MCF 10A (cell line): ENCODE measurements around the gene ARHGAP20. TPM values are rescaled to one million over a fixed set of nuclear protein-coding genes. Genes with fewer than 3 reads are reported as not detected.
"Not testable (repeated sequence)": the region's sequence is repeated elsewhere in the genome, so short reads cannot be mapped to it uniquely, and the experiment has no call there.

Experiments used
- BruUV-seq: library from RNA; stranded (reverse); fragments of 400-500 nt; replicated peaks from 2 replicates; lab custom pipeline; 2021; lab: Mats Ljungman, UMichigan
- CTCF ChIA-PET: fragments of 300-600 bp; sonication (Branson Sonifier 250); formaldehyde crosslinking; extraction: SDS; loops from one replicate; lab custom pipeline; 2021; ENCODE audit warnings: antibody characterized with exemption, inconsistent platforms; lab: Yijun Ruan, JAX
- POLR2A ChIA-PET: fragments of 300-600, 350-650 bp; sonication (Branson Sonifier 250); formaldehyde crosslinking; extraction: SDS; loops from one replicate; lab custom pipeline; 2020; ENCODE audit warnings: antibody characterized with exemption, inconsistent platforms; lab: Yijun Ruan, JAX
- DNase-seq: peaks from one replicate; pipeline ENCODE4 v3.0.0-alpha.2; 2018; ENCODE audit not compliant: unreplicated experiment
- H3K27ac Mint-ChIP-seq: one replicate; pipeline ENCODE4 v1.8.0; 2022; ENCODE audit warnings: mild to moderate bottlenecking, low read depth, mixed read lengths; ENCODE audit not compliant: unreplicated experiment
- H3K27me3 Mint-ChIP-seq: one replicate; pipeline ENCODE4 v1.8.0; 2022; ENCODE audit warnings: mixed read lengths; ENCODE audit not compliant: insufficient read depth, unreplicated experiment
- H3K36me3 Mint-ChIP-seq: one replicate; pipeline ENCODE4 v1.8.0; 2022; ENCODE audit warnings: mild to moderate bottlenecking, moderate library complexity, mixed read lengths; ENCODE audit not compliant: insufficient read depth, unreplicated experiment
- H3K4me1 Mint-ChIP-seq: one replicate; pipeline ENCODE4 v1.8.0; 2022; ENCODE audit warnings: mixed read lengths; ENCODE audit not compliant: insufficient read depth, unreplicated experiment
- H3K4me3 Mint-ChIP-seq: one replicate; pipeline ENCODE4 v1.8.0; 2022; ENCODE audit warnings: mild to moderate bottlenecking, moderate library complexity, mixed read lengths; ENCODE audit not compliant: unreplicated experiment
- H3K9me3 Mint-ChIP-seq: one replicate; pipeline ENCODE4 v1.8.0; 2022; ENCODE audit warnings: mixed read lengths; ENCODE audit not compliant: unreplicated experiment
- intact Hi-C: fragments of 100-400 bp; cut with micrococcal nuclease; formaldehyde crosslinking; loops from 2 replicates; pipeline ENCODE4 v1.14.1; 2022
- total RNA-seq: library from RNA; stranded (reverse); gene quantifications from 2 replicates; pipeline ENCODE4 v1.2.3, GENCODE V29; 2022
- TF ChIP-seq, protein P1 (sequence below): fragments of 200-600 bp; IDR thresholded peaks from one replicate; pipeline ENCODE4 v1.8.0; 2022; ENCODE audit warnings: antibody characterized with exemption, mild to moderate bottlenecking; ENCODE audit not compliant: unreplicated experiment

ARHGAP20 gene
- total RNA-seq, 1 experiment from 2014 or later = not detected

DNA sequence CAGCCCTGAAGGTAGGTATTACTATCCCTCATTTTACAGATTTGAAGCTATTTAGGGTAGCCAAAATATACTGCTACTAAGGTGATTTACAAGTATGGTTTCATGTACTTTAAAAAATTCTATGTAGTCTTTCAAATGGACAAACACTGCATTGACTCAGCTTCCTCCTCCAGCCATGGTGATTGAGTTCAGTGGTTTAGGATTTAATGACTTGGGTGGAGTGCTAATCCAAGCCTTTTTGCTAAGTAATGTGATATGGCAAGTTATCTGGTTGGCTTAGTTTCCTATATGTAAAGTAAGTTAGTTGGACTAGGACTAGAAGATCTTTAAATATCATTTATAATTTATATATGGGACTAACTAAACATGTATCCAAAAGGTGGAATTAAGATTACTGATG is 77.9 kb downstream of the ARHGAP20 start:
- Mint-ChIP-seq H3K4me1 (no peaks in the 10 kb centered on the region), H3K36me3 (peaks cover 4% of the 10 kb centered on the region), H3K9me3 (no peaks in the 10 kb centered on the region), H3K27ac (no peak overlapping the region), H3K4me3 (no peak overlapping the region), H3K27me3 (peaks cover 67% of the 10 kb centered on the region)
- ChIA-PET CTCF (no interaction called here), POLR2A (interaction anchor here (0.7 kb wide), 2 partner anchors 9 to 595 kb away, joined by 3 to 5 read pairs; no protein-coding TSS in a partner anchor)
- intact Hi-C loops = no loop called here
- BruUV-seq = no TSS peak
- DNase-seq = no peak
- TF ChIP-seq, protein P1, sequence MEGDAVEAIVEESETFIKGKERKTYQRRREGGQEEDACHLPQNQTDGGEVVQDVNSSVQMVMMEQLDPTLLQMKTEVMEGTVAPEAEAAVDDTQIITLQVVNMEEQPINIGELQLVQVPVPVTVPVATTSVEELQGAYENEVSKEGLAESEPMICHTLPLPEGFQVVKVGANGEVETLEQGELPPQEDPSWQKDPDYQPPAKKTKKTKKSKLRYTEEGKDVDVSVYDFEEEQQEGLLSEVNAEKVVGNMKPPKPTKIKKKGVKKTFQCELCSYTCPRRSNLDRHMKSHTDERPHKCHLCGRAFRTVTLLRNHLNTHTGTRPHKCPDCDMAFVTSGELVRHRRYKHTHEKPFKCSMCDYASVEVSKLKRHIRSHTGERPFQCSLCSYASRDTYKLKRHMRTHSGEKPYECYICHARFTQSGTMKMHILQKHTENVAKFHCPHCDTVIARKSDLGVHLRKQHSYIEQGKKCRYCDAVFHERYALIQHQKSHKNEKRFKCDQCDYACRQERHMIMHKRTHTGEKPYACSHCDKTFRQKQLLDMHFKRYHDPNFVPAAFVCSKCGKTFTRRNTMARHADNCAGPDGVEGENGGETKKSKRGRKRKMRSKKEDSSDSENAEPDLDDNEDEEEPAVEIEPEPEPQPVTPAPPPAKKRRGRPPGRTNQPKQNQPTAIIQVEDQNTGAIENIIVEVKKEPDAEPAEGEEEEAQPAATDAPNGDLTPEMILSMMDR = no peak

DNA sequence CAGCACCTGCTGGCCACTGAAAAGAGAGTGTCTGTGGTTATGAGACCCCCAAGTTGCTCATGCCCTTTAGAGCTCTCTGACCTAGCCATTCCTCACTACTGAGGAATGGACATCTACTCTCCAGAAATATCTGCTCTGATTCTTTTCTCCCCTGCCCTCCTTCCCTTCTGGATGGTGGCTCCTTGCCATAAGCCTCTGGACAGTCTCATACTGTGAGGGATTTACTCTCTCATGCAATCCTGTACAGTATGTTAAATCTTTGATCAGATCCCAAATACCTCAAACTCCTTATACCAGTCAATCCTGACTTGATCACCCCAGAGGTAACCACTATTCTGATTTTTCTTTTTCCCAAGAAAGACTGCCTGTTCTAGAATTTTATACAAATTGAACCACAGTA is 80.7 kb downstream of the ARHGAP20 start:
- H3K4me1 Mint-ChIP-seq = no peaks in the 10 kb centered on the region
- no peak overlapping the region for H3K27ac Mint-ChIP-seq
- H3K27me3 Mint-ChIP-seq = peaks cover 53% of the 10 kb centered on the region
- BruUV-seq = no TSS peak
- intact Hi-C loops = no loop called here
- TF ChIP-seq, protein P1 = no peak
- no peaks in the 10 kb centered on the region for H3K9me3 Mint-ChIP-seq
- H3K4me3 Mint-ChIP-seq = no peak overlapping the region
- no peak for DNase-seq
- peaks cover 4% of the 10 kb centered on the region for H3K36me3 Mint-ChIP-seq
- CTCF ChIA-PET = no interaction called here
- POLR2A ChIA-PET = no interaction called here

DNA sequence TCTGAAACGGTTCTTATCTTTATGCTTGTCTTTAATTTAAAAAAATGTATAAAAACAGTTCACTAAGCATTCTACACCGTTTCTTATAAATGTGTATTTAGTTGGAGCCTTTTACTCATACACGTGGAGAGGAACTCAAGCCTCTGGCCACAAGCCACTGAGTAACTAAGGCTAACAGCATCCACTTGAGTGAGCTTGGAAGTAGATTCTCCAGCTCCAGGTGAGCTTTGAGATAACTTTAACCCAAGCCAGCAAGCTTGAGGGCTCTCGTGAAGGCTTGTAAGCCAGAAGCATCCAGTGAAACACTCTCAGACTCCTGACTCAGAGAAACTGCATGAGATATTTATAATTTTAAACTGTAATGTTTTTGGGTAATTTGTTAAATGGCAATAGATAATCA is 82.6 kb downstream of the ARHGAP20 start:
- no TSS peak for BruUV-seq

DNA sequence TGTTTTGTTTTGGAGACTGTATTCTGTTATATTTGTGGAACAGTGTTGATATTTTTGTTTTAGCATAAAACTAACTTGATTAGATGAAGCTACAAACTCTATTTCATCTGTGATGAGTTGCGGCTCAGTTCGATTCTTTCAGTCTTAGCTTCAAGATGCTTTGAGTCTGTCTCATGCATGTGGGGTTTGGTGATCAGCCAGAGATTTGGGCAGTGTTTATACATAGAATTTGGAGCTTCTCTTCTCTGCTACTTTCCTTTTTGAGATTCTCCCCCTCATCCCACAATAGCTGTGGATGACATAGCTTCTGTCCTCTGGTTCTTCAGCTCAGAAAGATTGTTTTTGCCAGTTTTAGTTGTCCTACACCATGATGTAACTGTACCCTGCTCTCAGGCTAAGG is 90.4 kb downstream of the ARHGAP20 start:
- Mint-ChIP-seq H3K9me3 (no peaks in the 10 kb centered on the region), H3K27me3 (peaks cover 70% of the 10 kb centered on the region), H3K36me3 (no peaks in the 10 kb centered on the region), H3K27ac (no peak overlapping the region), H3K4me3 (no peak overlapping the region), H3K4me1 (no peaks in the 10 kb centered on the region)
- CTCF ChIA-PET = interaction anchor here (0.6 kb wide), 1 partner anchor 546 kb away, joined by 6 read pairs; no protein-coding TSS in a partner anchor
- POLR2A ChIA-PET = interaction anchor here (0.7 kb wide), 1 partner anchor 117 kb away, joined by 4 read pairs; no protein-coding TSS in a partner anchor
- DNase-seq = no peak
- TF ChIP-seq, protein P1 = no peak
- intact Hi-C loops = no loop called here
- BruUV-seq = no TSS peak

More for the DNA sequence above, 82.6 kb downstream of the ARHGAP20 start:
- intact Hi-C loops = no loop called here
- Mint-ChIP-seq H3K4me1 (no peaks in the 10 kb centered on the region), H3K27ac (no peak overlapping the region), H3K27me3 (peaks cover 64% of the 10 kb centered on the region), H3K36me3 (peaks cover 4% of the 10 kb centered on the region), H3K4me3 (no peak overlapping the region), H3K9me3 (no peaks in the 10 kb centered on the region)
- no peak for DNase-seq
- TF ChIP-seq, protein P1 = no peak
- ChIA-PET CTCF (no interaction called here), POLR2A (no interaction called here)

DNA sequence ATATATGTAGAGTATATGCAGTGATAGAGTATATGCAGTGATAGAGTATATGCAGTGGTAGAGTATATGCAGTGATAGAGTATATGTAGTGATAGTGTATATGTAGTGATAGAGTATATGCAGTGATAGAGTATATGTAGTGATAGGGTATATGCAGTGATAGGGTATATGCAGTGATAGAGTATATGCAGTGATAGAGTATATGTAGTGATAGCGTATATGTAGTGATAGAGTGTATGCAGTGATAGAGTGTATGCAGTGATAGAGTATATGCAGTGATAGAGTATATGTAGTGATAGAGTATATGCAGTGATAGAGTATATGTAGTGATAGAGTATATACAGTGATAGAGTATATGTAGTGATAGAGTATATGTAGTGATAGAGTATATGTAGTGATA is 92.9 kb downstream of the ARHGAP20 start:
- H3K4me3 Mint-ChIP-seq, H3K36me3 Mint-ChIP-seq, H3K9me3 Mint-ChIP-seq, H3K4me1 Mint-ChIP-seq, CTCF ChIA-PET, BruUV-seq, DNase-seq, POLR2A ChIA-PET, intact Hi-C loops, H3K27ac Mint-ChIP-seq: not testable (repeated sequence)
- peaks cover 81% of the 10 kb centered on the region for H3K27me3 Mint-ChIP-seq
